Thyroid gland (tissue), 4 donors: ENCODE data around the gene SLC25A18. TPM values are rescaled to one million over a fixed set of nuclear protein-coding genes. Genes with fewer than 3 reads are reported as not detected.

ENCODE experiments used
- DNase-seq, 2 donors: peaks; one replicate each; pipeline ENCODE4 v3.0.0-alpha.2; 2019
- H3K27ac ChIP-seq, 3 donors: fragments of 200-600 bp; sonication (generic); 1 replicate in 2 of 3; 2 replicates in 1 of 3; pipeline ENCODE4 v1.5.1; 2016 to 2019; ENCODE audit warnings: mild to moderate bottlenecking in 1 of 3, moderate library complexity in 1 of 3
- H3K27me3 ChIP-seq: fragments of 200-600 bp; sonication (generic); one replicate; pipeline ENCODE4 v1.5.1; 2019
- H3K36me3 ChIP-seq, 2 donors: fragments of 200-600 bp; sonication (generic); one replicate each; pipeline ENCODE4 v1.5.1; 2016 to 2019
- H3K4me1 ChIP-seq, 2 donors: fragments of 200-600 bp; sonication (generic); one replicate each; pipeline ENCODE4 v1.5.1; 2017 to 2019
- H3K4me3 ChIP-seq, 3 donors: fragments of 200-600 bp; sonication (generic); replicated peaks in 1 of 3; 1 replicate in 2 of 3; 2 replicates in 1 of 3; pipeline ENCODE4 v1.5.1; 2016; ENCODE audit warnings: mild to moderate bottlenecking in 1 of 3
- H3K9me3 ChIP-seq: fragments of 200-600 bp; sonication (generic); one replicate; pipeline ENCODE4 v1.5.1; 2017
- CTCF ChIP-seq, 6 experiments: fragments of 200-600 bp in 3 of 6; fragments of 450-650 bp in 3 of 6; sonication (generic) in 3 of 6; IDR thresholded peaks; one replicate each; pipeline ENCODE4 v1.5.1; 2016 to 2019; ENCODE audit warnings: antibody characterized with exemption in 6 of 6, mild to moderate bottlenecking in 2 of 6, inconsistent platforms in 1 of 6, moderate library complexity in 1 of 6
- POLR2A ChIP-seq, 2 donors: fragments of 450-650 bp; IDR thresholded peaks; one replicate each; pipeline ENCODE4 v1.6.1; 2017; ENCODE audit warnings: antibody characterized with exemption in 2 of 2, mild to moderate bottlenecking in 2 of 2, moderate library complexity in 1 of 2
- whole genome bisulfite sequencing, 2 donors: methylation state at CpG; one replicate each; pipeline ENCODE4 v1.1.5; 2017; 5-methylcytosine and 5-hydroxymethylcytosine counted together
- intact Hi-C: fragments of 100-400 bp; cut with DNase I; formaldehyde crosslinking; loops from one replicate; pipeline ENCODE4 v1.15.1; 2023
- total RNA-seq, 4 donors: library from RNA; depleted of rRNA; stranded (reverse); fragments of >200 nt; gene quantifications; one replicate each; pipeline ENCODE4 v1.2.3, GENCODE V29; 2016

SLC25A18 gene
- total RNA-seq, 4 donors from 2014 or later: 0.29 to 1.7 (median 0.84) TPM

GRCh38 chr22:17583151-17583550 is 19.9 kb downstream of the SLC25A18 start:
- H3K27ac ChIP-seq: no peak overlapping the region
- no peak for DNase-seq
- H3K36me3 ChIP-seq: no peaks in the 10 kb centered on the region
- TF ChIP-seq CTCF (IDR thresholded peaks at IDR 0.05): no peak
- no peak for TF ChIP-seq POLR2A (IDR thresholded peaks at IDR 0.05)
- no peaks in the 10 kb centered on the region for H3K27me3 ChIP-seq
- H3K4me3 ChIP-seq: no peak overlapping the region
- H3K4me1 ChIP-seq: no peaks in the 10 kb centered on the region
- WGBS, 2 donors: 89% methylated on average over 8 to 9 of the region's 10 CpGs
- no peaks in the 10 kb centered on the region for H3K9me3 ChIP-seq
- intact Hi-C loops: no loop called here

GRCh38 chr22:17586831-17587440 is 23.6 kb downstream of the SLC25A18 start:
- DNase-seq: no peak
- Histone ChIP-seq H3K27ac (no peak overlapping the region), H3K9me3 (no peaks in the 10 kb centered on the region), H3K27me3 (no peaks in the 10 kb centered on the region), H3K36me3 (peaks cover 9 to 18% of the 10 kb centered on the region in 2 donors), H3K4me3 (no peak overlapping the region), H3K4me1 (no peaks in the 10 kb centered on the region)
- no peak for TF ChIP-seq POLR2A (IDR thresholded peaks at IDR 0.05)
- no peak for TF ChIP-seq CTCF (IDR thresholded peaks at IDR 0.05)
- intact Hi-C loops: no loop called here
- WGBS, 2 donors: 83 to 89% methylated on average over 14 of the region's 14 CpGs

GRCh38 chr22:17587629-17588028 is 24.3 kb downstream of the SLC25A18 start:
- peaks cover 16 to 25% of the 10 kb centered on the region in 2 donors for H3K36me3 ChIP-seq
- no peaks in the 10 kb centered on the region for H3K4me1 ChIP-seq
- H3K9me3 ChIP-seq: no peaks in the 10 kb centered on the region
- intact Hi-C loops: no loop called here
- no peak for DNase-seq
- WGBS, 2 donors: 69 to 78% methylated on average over 9 to 14 of the region's 14 CpGs
- H3K27ac ChIP-seq: no peak overlapping the region
- no peak overlapping the region for H3K4me3 ChIP-seq
- H3K27me3 ChIP-seq: no peaks in the 10 kb centered on the region
- no peak for TF ChIP-seq CTCF (IDR thresholded peaks at IDR 0.05)
- no peak for TF ChIP-seq POLR2A (IDR thresholded peaks at IDR 0.05)

GRCh38 chr22:17588606-17589005 is 25.3 kb downstream of the SLC25A18 start:
- 93 to 96% methylated on average over 11 of the region's 11 CpGs for WGBS, 2 donors
- H3K9me3 ChIP-seq: no peaks in the 10 kb centered on the region
- peaks cover 26 to 34% of the 10 kb centered on the region in 2 donors for H3K36me3 ChIP-seq
- H3K27ac ChIP-seq: no peak overlapping the region
- intact Hi-C loops: no loop called here
- H3K27me3 ChIP-seq: no peaks in the 10 kb centered on the region
- DNase-seq: no peak
- no peak for TF ChIP-seq CTCF (IDR thresholded peaks at IDR 0.05)
- no peak for TF ChIP-seq POLR2A (IDR thresholded peaks at IDR 0.05)
- H3K4me3 ChIP-seq: no peak overlapping the region
- H3K4me1 ChIP-seq: no peaks in the 10 kb centered on the region

- WGBS, 2 donors: 89 to 92% methylated on average over 7 to 10 of the region's 10 CpGs
- Histone ChIP-seq H3K9me3 (no peaks in the 10 kb centered on the region), H3K27me3 (no peaks in the 10 kb centered on the region), H3K4me3 (no peak overlapping the region), H3K36me3 (peaks cover 38 to 47% of the 10 kb centered on the region in 2 donors), H3K4me1 (no peaks in the 10 kb centered on the region), H3K27ac (no peak overlapping the region)
- intact Hi-C loops: no loop called here
- no peak for TF ChIP-seq CTCF (IDR thresholded peaks at IDR 0.05)
- no peak for TF ChIP-seq POLR2A (IDR thresholded peaks at IDR 0.05)
- DNase-seq: no peak
Measured at GRCh38 chr22:17589810-17590375, 26.6 kb downstream of the SLC25A18 start.
